WTC11 (cell line): ENCODE measurements around the gene LETM1. TPM values are rescaled to one million over a fixed set of nuclear protein-coding genes. Genes with fewer than 3 reads are reported as not detected.

ENCODE experiments used
- ATAC-seq: fragments of 200-7000 bp; cut with Tn5 transposase; 2 replicates; pipeline ENCODE4 v1.10.0; 2021; ENCODE audit warnings: mild to moderate bottlenecking, moderate library complexity
- CTCF ChIA-PET: fragments of 300-600 bp; sonication (Branson Sonifier 250); formaldehyde crosslinking; loops from one replicate; lab custom pipeline; 2021; ENCODE audit warnings: antibody characterized with exemption; lab: Charles Lee
- POLR2A ChIA-PET: fragments of 350-600 bp; sonication (Branson Sonifier 250); formaldehyde crosslinking; loops from one replicate; lab custom pipeline; 2021; ENCODE audit warnings: antibody characterized with exemption; lab: Charles Lee
- DNase-seq: peaks from one replicate; pipeline ENCODE4 v3.0.0; 2021; ENCODE audit warnings: low spot score
- H3K27ac Mint-ChIP-seq: 2 replicates; pipeline ENCODE4 v1.8.0; 2021; ENCODE audit warnings: mixed read lengths
- H3K27me3 Mint-ChIP-seq: 2 replicates; pipeline ENCODE4 v1.8.0; 2021; ENCODE audit warnings: low read depth, mild to moderate bottlenecking, moderate library complexity, mixed read lengths
- H3K36me3 Mint-ChIP-seq: 2 replicates; pipeline ENCODE4 v1.8.0; 2021; ENCODE audit warnings: mixed read lengths
- H3K4me1 Mint-ChIP-seq: 2 replicates; pipeline ENCODE4 v1.8.0; 2022; ENCODE audit warnings: mixed read lengths
- H3K4me3 Mint-ChIP-seq: 2 replicates; pipeline ENCODE4 v1.8.0; 2021; ENCODE audit warnings: mild to moderate bottlenecking, moderate library complexity, mixed read lengths
- H3K9me3 Mint-ChIP-seq: 2 replicates; pipeline ENCODE4 v1.8.0; 2021; ENCODE audit warnings: mixed read lengths
- AFF4 ChIP-seq: sonication (generic); formaldehyde crosslinking; IDR thresholded peaks from 2 replicates; pipeline ENCODE4 v1.8.1; 2023; ENCODE audit warnings: mild to moderate bottlenecking, missing genetic modification reagents, borderline replicate concordance
- ATF6 ChIP-seq: sonication (generic); formaldehyde crosslinking; IDR thresholded peaks from 2 replicates; pipeline ENCODE4 v1.8.1; 2023; ENCODE audit warnings: mild to moderate bottlenecking, missing genetic modification reagents
- CDX4 ChIP-seq: fragments of 250-450 bp; sonication (Bioruptor Pico); IDR thresholded peaks from 2 replicates; pipeline ENCODE4 v1.9.0; 2021; ENCODE audit warnings: moderate library complexity, mild to moderate bottlenecking, inconsistent platforms, borderline replicate concordance
- CREM ChIP-seq: sonication (generic); formaldehyde crosslinking; IDR thresholded peaks from 2 replicates; pipeline ENCODE4 v1.8.1; 2022; ENCODE audit warnings: mild to moderate bottlenecking, missing genetic modification reagents, moderate library complexity
- E2F1 ChIP-seq: sonication (generic); formaldehyde crosslinking; IDR thresholded peaks from 2 replicates; pipeline ENCODE4 v1.8.0; 2022; ENCODE audit warnings: mild to moderate bottlenecking, missing genetic modification reagents
- ERG ChIP-seq: fragments of 250-450 bp; sonication (Bioruptor Pico); IDR thresholded peaks from 2 replicates; pipeline ENCODE4 v1.8.0; 2021; ENCODE audit warnings: mild to moderate bottlenecking
- FOXK1 ChIP-seq: sonication (generic); formaldehyde crosslinking; IDR thresholded peaks from 2 replicates; pipeline ENCODE4 v1.8.0; 2022; ENCODE audit warnings: mild to moderate bottlenecking, moderate library complexity, missing genetic modification reagents
- IRF1 ChIP-seq: sonication (generic); formaldehyde crosslinking; IDR thresholded peaks from 2 replicates; pipeline ENCODE4 v1.8.0; 2023; ENCODE audit warnings: missing genetic modification reagents
- IRF2 ChIP-seq: sonication (generic); formaldehyde crosslinking; IDR thresholded peaks from 2 replicates; pipeline ENCODE4 v1.8.0; 2022; ENCODE audit warnings: low read depth, missing genetic modification reagents, borderline replicate concordance
- MXD4 ChIP-seq: fragments of 250-450 bp; sonication (Bioruptor Pico); IDR thresholded peaks from 2 replicates; pipeline ENCODE4 v1.8.0; 2021; ENCODE audit warnings: mild to moderate bottlenecking, moderate library complexity, borderline replicate concordance
- NR2C2 ChIP-seq: sonication (generic); formaldehyde crosslinking; IDR thresholded peaks from 2 replicates; pipeline ENCODE4 v1.8.0; 2022; ENCODE audit warnings: mild to moderate bottlenecking, missing genetic modification reagents
- OVOL2 ChIP-seq: fragments of 250-450 bp; sonication (Bioruptor Pico); IDR thresholded peaks from 2 replicates; pipeline ENCODE4 v1.9.0; 2021; ENCODE audit warnings: mild to moderate bottlenecking, borderline replicate concordance
- PRRX2 ChIP-seq: fragments of 250-450 bp; sonication (Bioruptor Pico); IDR thresholded peaks from 2 replicates; pipeline ENCODE4 v1.8.0; 2021; ENCODE audit warnings: mild to moderate bottlenecking
- RELA ChIP-seq: sonication (generic); formaldehyde crosslinking; IDR thresholded peaks from 2 replicates; pipeline ENCODE4 v1.8.1; 2022; ENCODE audit warnings: missing genetic modification reagents, mild to moderate bottlenecking, borderline replicate concordance
- SMAD3 ChIP-seq: sonication (generic); formaldehyde crosslinking; IDR thresholded peaks from 2 replicates; pipeline ENCODE4 v1.8.0; 2022; ENCODE audit warnings: missing genetic modification reagents, mild to moderate bottlenecking, borderline replicate concordance
- TEAD1 ChIP-seq: sonication (generic); formaldehyde crosslinking; IDR thresholded peaks from 2 replicates; pipeline ENCODE4 v1.8.0; 2022; ENCODE audit warnings: mild to moderate bottlenecking, missing genetic modification reagents
- ZNF219 ChIP-seq: sonication (generic); formaldehyde crosslinking; IDR thresholded peaks from 2 replicates; pipeline ENCODE4 v1.8.0; 2023; ENCODE audit warnings: missing genetic modification reagents, mild to moderate bottlenecking, borderline replicate concordance
- ZNF423 ChIP-seq: fragments of 250-450 bp; sonication (Bioruptor Pico); IDR thresholded peaks from 2 replicates; pipeline ENCODE4 v2.1.2; 2022; ENCODE audit warnings: mild to moderate bottlenecking, moderate library complexity
- ZNF425 ChIP-seq: fragments of 250-450 bp; sonication (Bioruptor Pico); conservative IDR thresholded peaks from 2 replicates; pipeline ENCODE4 v1.9.0; 2021; ENCODE audit warnings: mild to moderate bottlenecking
- ZSCAN18 ChIP-seq: fragments of 250-450 bp; sonication (Bioruptor Pico); IDR thresholded peaks from 2 replicates; pipeline ENCODE4 v2.1.2; 2022; ENCODE audit warnings: mild to moderate bottlenecking, moderate library complexity
- total RNA-seq: library from RNA; stranded (reverse); gene quantifications from 3 replicates; pipeline ENCODE4 v1.2.3, GENCODE V29; 2021

Gene LETM1
- total RNA-seq, 1 experiment from 2014 or later, result 66.7 TPM

- TF ChIP-seq ERG, result no peak
- TF ChIP-seq ZSCAN18 (CRISPR knock-in tag), result no peak
- no peak for TF ChIP-seq MXD4 (CRISPR knock-in tag)
Measured at GRCh38 chr4:1830642-1831228, 25.2 kb downstream of the LETM1 start (continued).

- DNase-seq (no peak), ATAC-seq (no peak)
- Mint-ChIP-seq H3K36me3 (peaks cover 51% of the 10 kb centered on the region), H3K27me3 (peaks cover 3% of the 10 kb centered on the region), H3K9me3 (peaks cover 10% of the 10 kb centered on the region), H3K4me3 (no peak overlapping the region), H3K4me1 (peaks cover 10% of the 10 kb centered on the region), H3K27ac (no peak overlapping the region)
- CTCF ChIA-PET, result interaction anchor here (1.0 kb wide), 1 partner anchor 116 kb away, joined by 3 read pairs; no protein-coding TSS in a partner anchor
- POLR2A ChIA-PET, result no interaction called here
- TF ChIP-seq TEAD1 (no peak), IRF2 (CRISPR knock-in tag) (no peak), CDX4 (CRISPR knock-in tag) (no peak), IRF1 (CRISPR knock-in tag) (no peak), AFF4 (no peak), PRRX2 (CRISPR knock-in tag) (no peak), ATF6 (no peak), NR2C2 (CRISPR knock-in tag) (no peak), SMAD3 (CRISPR knock-in tag) (no peak), FOXK1 (CRISPR knock-in tag) (no peak), ZNF423 (CRISPR knock-in tag) (no peak), CREM (CRISPR knock-in tag) (no peak), OVOL2 (CRISPR knock-in tag) (no peak), ZNF425 (CRISPR knock-in tag) (no peak), ZSCAN18 (CRISPR knock-in tag) (no peak), RELA (CRISPR knock-in tag) (no peak), ZNF219 (CRISPR knock-in tag) (no peak), E2F1 (CRISPR knock-in tag) (no peak)
Measured at GRCh38 chr4:1830234-1830633, 25.7 kb downstream of the LETM1 start.
